Ascending aorta (tissue), 2 donors: ENCODE results near the gene RNF214. TPM values are rescaled to one million over a fixed set of nuclear protein-coding genes. Genes with fewer than 3 reads are reported as not detected.
"Not testable (repeated sequence)": the region's sequence is repeated elsewhere in the genome, so short reads cannot be mapped to it uniquely, and the experiment has no call there.

Source experiments
- DNase-seq, 2 donors: peaks; one replicate each; pipeline ENCODE4 v3.0.0-alpha.2; 2019; ENCODE audit warnings: low spot score in 2 of 2
- H3K27ac ChIP-seq, 2 donors: fragments of 200-600 bp; sonication (generic); one replicate each; pipeline ENCODE4 v1.5.1; 2016 to 2017; ENCODE audit warnings: mild to moderate bottlenecking in 1 of 2
- H3K27me3 ChIP-seq: fragments of 200-600 bp; sonication (generic); one replicate; pipeline ENCODE4 v1.5.1; 2017
- H3K36me3 ChIP-seq, 2 donors: fragments of 200-600 bp; sonication (generic); one replicate each; pipeline ENCODE4 v1.5.1; 2016
- H3K4me1 ChIP-seq, 2 donors: fragments of 200-600 bp; sonication (generic); one replicate each; pipeline ENCODE4 v1.5.1; 2016 to 2017; ENCODE audit warnings: mild to moderate bottlenecking in 1 of 2
- H3K4me3 ChIP-seq, 2 donors: fragments of 200-600 bp; sonication (generic); one replicate each; pipeline ENCODE4 v1.5.1; 2016 to 2017; ENCODE audit warnings: mild to moderate bottlenecking in 1 of 2
- H3K9me3 ChIP-seq, 2 donors: fragments of 200-600 bp; sonication (generic); one replicate each; pipeline ENCODE4 v1.5.1; 2016
- CTCF ChIP-seq, 3 experiments: fragments of 200-600 bp in 2 of 3; fragments of 450-650 bp in 1 of 3; sonication (generic) in 2 of 3; IDR thresholded peaks; one replicate each; pipeline ENCODE4 v1.5.1; 2016 to 2019; ENCODE audit warnings: antibody characterized with exemption in 3 of 3, mild to moderate bottlenecking in 1 of 3, moderate library complexity in 1 of 3
- intact Hi-C: fragments of 100-400 bp; cut with DNase I; formaldehyde crosslinking; loops from one replicate; pipeline ENCODE4 v1.15.1; 2023
- total RNA-seq: library from RNA; depleted of rRNA; stranded (reverse); fragments of >200 nt; gene quantifications from one replicate; pipeline ENCODE4 v1.1.0, GENCODE V29; 2016

The RNF214 gene
- total RNA-seq, 1 donor from 2014 or later = 0.53 TPM

DNA sequence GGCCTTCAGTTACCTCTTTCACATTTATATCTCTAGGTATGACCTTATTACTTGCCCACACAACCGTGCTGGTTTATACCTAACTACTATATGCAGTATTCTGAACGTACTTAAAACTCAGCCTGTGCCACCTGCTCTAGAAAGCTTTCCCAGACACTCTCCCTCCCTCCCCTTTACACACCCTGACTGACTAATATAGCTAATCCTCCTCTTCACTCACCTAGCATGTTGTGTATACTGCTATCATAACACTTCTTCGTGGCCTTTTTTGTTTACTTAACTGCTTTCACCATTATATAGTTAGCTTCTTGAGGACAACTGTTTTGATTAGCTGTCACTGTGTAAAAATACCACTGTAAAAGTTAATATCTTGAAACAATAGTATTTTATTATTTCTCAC lies 23.5 kb downstream of the RNF214 start:
- peaks cover 2 to 53% of the 10 kb centered on the region in 2 donors for H3K36me3 ChIP-seq

GRCh38 chr11:117256573-117256972 lies 24.1 kb downstream of the RNF214 start:
- H3K9me3 ChIP-seq = no peaks in the 10 kb centered on the region
- no peak overlapping the region for H3K4me3 ChIP-seq
- intact Hi-C loops = no loop called here
- H3K27me3 ChIP-seq = no peaks in the 10 kb centered on the region
- peaks cover 2 to 59% of the 10 kb centered on the region in 2 donors for H3K36me3 ChIP-seq
- no peak overlapping the region for H3K27ac ChIP-seq
- DNase-seq = no peak
- H3K4me1 ChIP-seq = no peaks in the 10 kb centered on the region
- TF ChIP-seq CTCF (IDR thresholded peaks at IDR 0.05) = no peak

More for the DNA sequence above, 23.5 kb downstream of the RNF214 start:
- no peak overlapping the region for H3K4me3 ChIP-seq
- no peaks in the 10 kb centered on the region for H3K4me1 ChIP-seq
- intact Hi-C loops = no loop called here
- H3K9me3 ChIP-seq = no peaks in the 10 kb centered on the region
- no peaks in the 10 kb centered on the region for H3K27me3 ChIP-seq
- no peak overlapping the region for H3K27ac ChIP-seq
- no peak for TF ChIP-seq CTCF (IDR thresholded peaks at IDR 0.05)
- DNase-seq = no peak

- H3K27ac ChIP-seq = no peak overlapping the region
- no peaks in the 10 kb centered on the region for H3K9me3 ChIP-seq
- peaks cover 3 to 58% of the 10 kb centered on the region in 2 donors for H3K36me3 ChIP-seq
- H3K4me1 ChIP-seq = no peaks in the 10 kb centered on the region
- no peak overlapping the region for H3K4me3 ChIP-seq
- no peak for DNase-seq
- H3K27me3 ChIP-seq = no peaks in the 10 kb centered on the region
- intact Hi-C loops = no loop called here
- TF ChIP-seq CTCF (IDR thresholded peaks at IDR 0.05) = no peak
These were observed 26.1 kb downstream of the RNF214 start for GRCh38 chr11:117258576-117258975.

DNA sequence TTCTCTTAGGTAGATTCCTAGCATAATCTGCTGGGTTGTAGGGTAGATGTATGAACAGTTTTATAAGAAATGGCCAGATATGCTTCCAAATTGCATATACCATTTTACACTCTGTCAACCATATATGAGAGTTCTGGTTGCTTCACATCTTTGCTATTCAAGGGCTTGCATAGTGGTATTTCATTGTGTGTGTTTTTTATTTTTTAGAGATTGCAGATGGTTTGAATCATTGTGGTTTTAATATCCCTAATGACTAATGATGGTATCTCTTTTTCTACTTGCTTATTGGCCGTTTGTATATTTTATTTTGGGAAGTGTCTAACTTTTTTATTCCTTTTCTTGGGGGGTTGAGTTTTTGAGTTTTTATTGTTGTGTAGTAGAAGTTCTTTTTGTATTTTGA lies 26.9 kb downstream of the RNF214 start:
- no peak for DNase-seq
- Histone ChIP-seq H3K4me1 (no peaks in the 10 kb centered on the region), H3K27me3 (no peaks in the 10 kb centered on the region), H3K4me3 (no peak overlapping the region), H3K36me3 (peaks cover 3 to 53% of the 10 kb centered on the region in 2 donors), H3K9me3 (no peaks in the 10 kb centered on the region), H3K27ac (no peak overlapping the region)
- TF ChIP-seq CTCF (IDR thresholded peaks at IDR 0.05) = no peak
- intact Hi-C loops = no loop called here

DNA sequence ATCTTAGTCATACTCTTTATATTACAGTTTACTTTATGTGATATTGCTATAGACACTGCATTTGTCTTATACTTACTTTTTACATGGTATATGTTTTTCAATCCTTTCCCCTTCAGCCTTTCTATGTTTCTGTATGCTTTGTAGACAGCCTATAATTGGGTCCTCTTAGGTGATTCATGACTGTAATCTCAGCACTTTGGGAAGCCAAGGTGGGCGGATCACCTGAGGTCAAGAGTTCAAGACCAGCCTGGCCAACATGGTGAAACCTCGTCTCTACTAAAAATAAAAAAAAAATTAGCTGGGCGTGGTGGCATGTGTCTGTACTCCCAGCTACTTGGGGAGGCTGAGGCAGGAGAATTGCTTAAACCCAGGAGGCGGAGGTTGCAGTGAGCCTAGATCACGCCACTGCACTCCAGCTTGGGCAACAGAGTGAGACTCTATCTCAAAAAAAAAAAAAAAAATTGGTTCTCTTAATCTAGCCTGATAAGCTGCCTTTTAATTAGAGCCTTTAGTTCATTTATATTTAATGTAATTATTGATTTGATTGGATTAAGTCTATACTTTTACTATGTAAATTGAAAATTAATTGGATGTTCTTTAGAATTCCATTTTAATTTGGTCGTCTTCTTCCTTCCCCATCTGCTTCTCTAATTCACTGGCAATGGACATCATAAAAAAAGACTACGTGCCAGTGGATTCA lies 32.3 kb downstream of the RNF214 start:
- H3K9me3 ChIP-seq, H3K27ac ChIP-seq, H3K4me1 ChIP-seq, H3K27me3 ChIP-seq, intact Hi-C loops, H3K4me3 ChIP-seq, DNase-seq: not testable (repeated sequence)
- peaks cover 3 to 31% of the 10 kb centered on the region in 2 donors for H3K36me3 ChIP-seq

- no peak for DNase-seq
- H3K4me1 ChIP-seq = no peaks in the 10 kb centered on the region
- H3K27ac ChIP-seq = no peak overlapping the region
- H3K9me3 ChIP-seq = no peaks in the 10 kb centered on the region
- no peak overlapping the region for H3K4me3 ChIP-seq
- intact Hi-C loops = no loop called here
- peaks cover 5 to 25% of the 10 kb centered on the region in 2 donors for H3K36me3 ChIP-seq
- no peaks in the 10 kb centered on the region for H3K27me3 ChIP-seq
- TF ChIP-seq CTCF (IDR thresholded peaks at IDR 0.05) = no peak
These were observed 33.3 kb downstream of the RNF214 start for GRCh38 chr11:117265745-117266144.
